Astrocyte (in vitro differentiated cells and primary cell): Measurements from ENCODE around the gene VEGFA. TPM values are rescaled to one million over a fixed set of nuclear protein-coding genes. Genes with fewer than 3 reads are reported as not detected.

ENCODE experiments used
- DNase-seq: peaks from one replicate; pipeline ENCODE4 v3.0.0-alpha.2; 2010; ENCODE audit warnings: low read depth
- FAIRE-seq: peaks from 2 replicates; lab custom pipeline; 2011; peaks lifted over from hg19 to GRCh38; lab: Jason Lieb, UNC
- H2AFZ ChIP-seq: 2 replicates; pipeline ENCODE4 v1.6.0; 2012; ENCODE audit warnings: low read depth, low read length, inconsistent platforms
- H3K27ac ChIP-seq: 2 replicates; pipeline ENCODE4 v1.5.1; 2011; ENCODE audit warnings: low read depth, low read length, inconsistent platforms
- H3K27me3 ChIP-seq: 2 replicates; pipeline ENCODE4 v1.6.0; 2011; ENCODE audit warnings: low read length, inconsistent platforms; ENCODE audit not compliant: insufficient read depth
- H3K36me3 ChIP-seq: 2 replicates; pipeline ENCODE4 v1.5.1; 2011; ENCODE audit warnings: low read length, inconsistent platforms; ENCODE audit not compliant: insufficient read depth
- H3K4me1 ChIP-seq: 2 replicates; pipeline ENCODE4 v1.5.1; 2011; ENCODE audit warnings: low read length, inconsistent platforms; ENCODE audit not compliant: insufficient read depth
- H3K4me2 ChIP-seq: 2 replicates; pipeline ENCODE4 v1.6.0; 2012; ENCODE audit warnings: low read length, inconsistent platforms
- H3K4me3 ChIP-seq: 2 replicates; pipeline ENCODE4 v1.5.1; 2011; ENCODE audit warnings: low read depth, mild to moderate bottlenecking, low read length, inconsistent platforms; ENCODE audit not compliant: insufficient read depth
- H3K79me2 ChIP-seq: 2 replicates; pipeline ENCODE4 v1.6.0; 2012; ENCODE audit warnings: mild to moderate bottlenecking, low read length, inconsistent platforms; ENCODE audit not compliant: insufficient read depth
- H3K9ac ChIP-seq: 2 replicates; pipeline ENCODE4 v1.6.0; 2012; ENCODE audit warnings: mild to moderate bottlenecking, low read length, inconsistent platforms
- H3K9me3 ChIP-seq: 2 replicates; pipeline ENCODE4 v1.5.1; 2012; ENCODE audit warnings: low read depth, mild to moderate bottlenecking, low read length, inconsistent platforms; ENCODE audit not compliant: insufficient read depth
- H4K20me1 ChIP-seq: 2 replicates; pipeline ENCODE4 v1.6.0; 2012; ENCODE audit warnings: low read length, inconsistent platforms; ENCODE audit not compliant: insufficient read depth
- H3K27ac Mint-ChIP-seq: one replicate; pipeline ENCODE4 v1.8.0; 2021; ENCODE audit warnings: mild to moderate bottlenecking, mixed read lengths; ENCODE audit not compliant: unreplicated experiment
- H3K27me3 Mint-ChIP-seq: one replicate; pipeline ENCODE4 v1.8.0; 2021; ENCODE audit warnings: low read depth, mixed read lengths; ENCODE audit not compliant: unreplicated experiment
- H3K36me3 Mint-ChIP-seq: one replicate; pipeline ENCODE4 v1.8.0; 2021; ENCODE audit warnings: low read depth, mixed read lengths; ENCODE audit not compliant: unreplicated experiment
- H3K4me1 Mint-ChIP-seq: one replicate; pipeline ENCODE4 v1.8.0; 2021; ENCODE audit warnings: low read depth, mixed read lengths; ENCODE audit not compliant: unreplicated experiment
- H3K4me3 Mint-ChIP-seq: one replicate; pipeline ENCODE4 v1.8.0; 2021; ENCODE audit warnings: mild to moderate bottlenecking, moderate library complexity, mixed read lengths; ENCODE audit not compliant: unreplicated experiment
- H3K9me3 Mint-ChIP-seq: one replicate; pipeline ENCODE4 v1.8.0; 2021; ENCODE audit warnings: mild to moderate bottlenecking, mixed read lengths; ENCODE audit not compliant: unreplicated experiment
- CTCF ChIP-seq: IDR thresholded peaks from 2 replicates; pipeline ENCODE4 v1.5.1; 2011; ENCODE audit warnings: low read depth, mild to moderate bottlenecking, inconsistent platforms, low read length, moderate library complexity; ENCODE audit not compliant: insufficient read depth
- EZH2 ChIP-seq: IDR thresholded peaks from 2 replicates; pipeline ENCODE4 v1.6.1; 2012; ENCODE audit warnings: mild to moderate bottlenecking, low read length, inconsistent platforms; ENCODE audit not compliant: insufficient read depth
- total RNA-seq: library from RNA; stranded (reverse); gene quantifications from 2 replicates; pipeline ENCODE4 v1.2.1, GENCODE V29; 2021

Gene VEGFA
- total RNA-seq, 1 donor from 2014 or later, result 144 TPM

- H3K9ac ChIP-seq, result no peak overlapping the region
- Mint-ChIP-seq H3K27me3 (peaks cover 58% of the 10 kb centered on the region), H3K36me3 (peaks cover 2% of the 10 kb centered on the region), H3K27ac (no peak overlapping the region), H3K4me1 (peaks cover 23% of the 10 kb centered on the region), H3K9me3 (no peaks in the 10 kb centered on the region), H3K4me3 (no peak overlapping the region)
- no peaks in the 10 kb centered on the region for H3K79me2 ChIP-seq
- no peak overlapping the region for H3K27ac ChIP-seq
- H4K20me1 ChIP-seq, result no peaks in the 10 kb centered on the region
- no peak for FAIRE-seq
- H3K4me2 ChIP-seq, result no peak overlapping the region
- no peaks in the 10 kb centered on the region for H3K36me3 ChIP-seq
- no peak for DNase-seq
- H3K27me3 ChIP-seq, result peaks cover 32% of the 10 kb centered on the region
- TF ChIP-seq CTCF (no peak), EZH2 (no peak)
- peaks cover 5% of the 10 kb centered on the region for H3K4me1 ChIP-seq
- no peaks in the 10 kb centered on the region for H3K9me3 ChIP-seq
- H3K4me3 ChIP-seq, result no peak overlapping the region
- H2AFZ ChIP-seq, result no peak overlapping the region
Observed at GRCh38 chr6:43763812-43764522, 6.0 kb upstream of the VEGFA start.

- no peaks in the 10 kb centered on the region for H3K79me2 ChIP-seq
- H3K36me3 ChIP-seq, result no peaks in the 10 kb centered on the region
- H3K4me3 ChIP-seq, result no peak overlapping the region
- TF ChIP-seq CTCF (no peak), EZH2 (no peak)
- Mint-ChIP-seq H3K27me3 (peaks cover 60% of the 10 kb centered on the region), H3K27ac (no peak overlapping the region), H3K9me3 (no peaks in the 10 kb centered on the region), H3K4me3 (no peak overlapping the region), H3K36me3 (peaks cover 2% of the 10 kb centered on the region), H3K4me1 (peaks cover 26% of the 10 kb centered on the region)
- DNase-seq, result no peak
- FAIRE-seq, result no peak
- no peak overlapping the region for H3K27ac ChIP-seq
- H4K20me1 ChIP-seq, result no peaks in the 10 kb centered on the region
- peaks cover 29% of the 10 kb centered on the region for H3K27me3 ChIP-seq
- H3K9ac ChIP-seq, result no peak overlapping the region
- no peak overlapping the region for H2AFZ ChIP-seq
- no peak overlapping the region for H3K4me2 ChIP-seq
- H3K9me3 ChIP-seq, result no peaks in the 10 kb centered on the region
- peaks cover 13% of the 10 kb centered on the region for H3K4me1 ChIP-seq
Observed at GRCh38 chr6:43764772-43765171, 5.2 kb upstream of the VEGFA start.
